Spleen (tissue), 11 donors: ENCODE results near the gene PLSCR2. TPM values are rescaled to one million over a fixed set of nuclear protein-coding genes. Genes with fewer than 3 reads are reported as not detected.
A peak's percentile ranks its signal among the peaks of the same experiment; 100 is the strongest.
"Not testable (repeated sequence)": the region's sequence is repeated elsewhere in the genome, so short reads cannot be mapped to it uniquely, and the experiment has no call there.

Source experiments
- DNase-seq: peaks from one replicate; pipeline ENCODE4 v3.0.0-alpha.2; 2020
- H3K27ac ChIP-seq, 8 donors: fragments of 200-600 bp; sonication (generic) in 7 of 8; 1 replicate in 4 of 8; 2 replicates in 4 of 8; pipeline versions ENCODE4 v1.5.0 to v1.8.0; 2016 to 2021; ENCODE audit warnings: inconsistent platforms in 4 of 8, mild to moderate bottlenecking in 4 of 8, moderate library complexity in 1 of 8
- H3K27me3 ChIP-seq, 7 donors: fragments of 200-600 bp; sonication (generic) in 6 of 7; replicated peaks in 1 of 7; 1 replicate in 4 of 7; 2 replicates in 3 of 7; pipeline versions ENCODE4 v1.5.0 to v1.8.0; 2016 to 2021; ENCODE audit warnings: inconsistent platforms in 3 of 7, mild to moderate bottlenecking in 1 of 7
- H3K36me3 ChIP-seq, 6 donors: fragments of 200-600 bp; sonication (generic) in 5 of 6; 1 replicate in 4 of 6; 2 replicates in 2 of 6; pipeline versions ENCODE4 v1.5.0 to v1.8.0; 2016 to 2021; ENCODE audit warnings: inconsistent platforms in 2 of 6
- H3K4me1 ChIP-seq, 6 donors: fragments of 200-600 bp; sonication (generic) in 5 of 6; 1 replicate in 3 of 6; 2 replicates in 3 of 6; pipeline versions ENCODE4 v1.5.0 to v1.8.0; 2016 to 2021; ENCODE audit warnings: inconsistent platforms in 3 of 6
- H3K4me3 ChIP-seq, 8 donors: fragments of 200-600 bp; sonication (generic) in 7 of 8; 1 replicate in 4 of 8; 2 replicates in 4 of 8; pipeline versions ENCODE4 v1.5.0 to v1.8.0; 2016 to 2021; ENCODE audit warnings: inconsistent platforms in 4 of 8, mild to moderate bottlenecking in 4 of 8, moderate library complexity in 2 of 8
- H3K9me3 ChIP-seq, 8 donors: fragments of 200-600 bp; sonication (generic) in 7 of 8; 1 replicate in 4 of 8; 2 replicates in 4 of 8; pipeline versions ENCODE4 v1.5.0 to v1.8.0; 2016 to 2021; ENCODE audit warnings: inconsistent platforms in 4 of 8
- POLR2A ChIP-seq, 3 donors: fragments of 450-650 bp; IDR thresholded peaks; one replicate each; pipeline ENCODE4 v1.5.1; 2017; ENCODE audit warnings: antibody characterized with exemption in 3 of 3, mild to moderate bottlenecking in 1 of 3
- POLR2AphosphoS5 ChIP-seq, 3 donors: sonication (generic); formaldehyde crosslinking; IDR thresholded peaks; one replicate each; pipeline ENCODE4 v1.5.1; 2017; ENCODE audit warnings: antibody characterized with exemption in 3 of 3
- WGBS, 5 donors: extraction: QIAGEN DNeasy Blood & Tissue Kit in 3 of 5; methylation state at CpG; one replicate each; pipeline versions ENCODE4 v1.1.5 to v1.1.7; 2013 to 2018; 5-methylcytosine and 5-hydroxymethylcytosine counted together
- intact Hi-C: fragments of 100-400 bp; cut with DNase I; formaldehyde crosslinking; loops from one replicate; pipeline ENCODE4 v1.15.0; 2023; ENCODE audit warnings: low total_unique reads
- polyA plus RNA-seq, 3 donors: library from polyadenylated mRNA; stranded (reverse); fragments of 200-250 nt; gene quantifications; one replicate each; pipeline ENCODE4 v1.2.1, GENCODE V29; 2013
- total RNA-seq, 7 donors: library from RNA; depleted of rRNA in 3 of 7; stranded (reverse); fragments of >200 nt in 3 of 7; fragmentation: NEBNext Ultra II Directional in 4 of 7; extraction: Animal tissue kit (Norgen Biotek cat#: 25700) in 4 of 7; gene quantifications; one replicate each; pipeline versions ENCODE4 v1.1.0 to v1.2.1, GENCODE V29; 2016 to 2021
- TF ChIP-seq, protein P1 (sequence below), 11 experiments: fragments of 200-600 bp in 7 of 11; fragments of 450-650 bp in 4 of 11; sonication (generic) in 4 of 11; IDR thresholded peaks in 8 of 11; conservative IDR thresholded peaks in 3 of 11; 1 replicate in 7 of 11; 2 replicates in 4 of 11; pipeline versions ENCODE4 v1.4.0 to v1.8.0; 2016 to 2021; ENCODE audit warnings: antibody characterized with exemption in 11 of 11, inconsistent platforms in 4 of 11, mild to moderate bottlenecking in 1 of 11
- donor health status: healthy with polysubstance abuse.
- donor health status: DM: no; HTN: no; CAD: no; lungs with moderate emphysema.
- donor health status: DM: no; HTN: no; CAD: no.
- donor health status: Bipolar disorder and iron deficiency.
- donor health status: healthy.
- donor health status: DM: no; HTN: no; CAD: no.
- donor health status: DM: yes; HTN: yes; CAD: no.

The PLSCR2 gene
- total and polyA plus RNA-seq, 10 donors = 0.66 TPM; not detected in 9

DNA sequence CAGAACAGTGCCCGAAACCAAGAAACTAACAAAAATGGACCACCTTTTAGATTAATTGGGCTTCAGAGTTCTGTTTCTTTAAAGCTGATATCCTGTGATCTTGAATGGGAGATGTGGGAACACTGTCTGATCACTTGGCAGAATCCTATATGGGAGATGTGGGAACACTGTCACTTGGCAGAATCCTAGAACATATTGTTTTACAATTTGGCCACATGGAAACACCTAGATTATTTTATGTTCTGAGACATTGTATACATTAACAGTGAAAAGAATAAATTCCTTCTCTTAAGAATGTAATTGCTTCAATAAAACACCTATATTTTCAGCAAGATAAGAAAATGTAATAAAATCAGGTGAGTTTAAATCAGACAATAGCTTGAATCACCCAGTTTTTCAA is 30.3 kb upstream of the PLSCR2 start:
- Histone ChIP-seq H3K27me3 (peaks cover 0 to 7% (median 0%) of the 10 kb centered on the region in 7 donors), H3K4me3 (no peak overlapping the region), H3K4me1 (no peaks in the 10 kb centered on the region), H3K36me3 (no peaks in the 10 kb centered on the region), H3K9me3 (peaks cover 0 to 9% (median 3%) of the 10 kb centered on the region in 8 donors), H3K27ac (no peak overlapping the region)
- 85 to 100% (median 93%) methylated on average over 1 of the region's 1 CpG for WGBS, 5 donors
- no peak for TF ChIP-seq POLR2AphosphoS5 (IDR thresholded peaks at IDR 0.05)
- TF ChIP-seq, protein P1, sequence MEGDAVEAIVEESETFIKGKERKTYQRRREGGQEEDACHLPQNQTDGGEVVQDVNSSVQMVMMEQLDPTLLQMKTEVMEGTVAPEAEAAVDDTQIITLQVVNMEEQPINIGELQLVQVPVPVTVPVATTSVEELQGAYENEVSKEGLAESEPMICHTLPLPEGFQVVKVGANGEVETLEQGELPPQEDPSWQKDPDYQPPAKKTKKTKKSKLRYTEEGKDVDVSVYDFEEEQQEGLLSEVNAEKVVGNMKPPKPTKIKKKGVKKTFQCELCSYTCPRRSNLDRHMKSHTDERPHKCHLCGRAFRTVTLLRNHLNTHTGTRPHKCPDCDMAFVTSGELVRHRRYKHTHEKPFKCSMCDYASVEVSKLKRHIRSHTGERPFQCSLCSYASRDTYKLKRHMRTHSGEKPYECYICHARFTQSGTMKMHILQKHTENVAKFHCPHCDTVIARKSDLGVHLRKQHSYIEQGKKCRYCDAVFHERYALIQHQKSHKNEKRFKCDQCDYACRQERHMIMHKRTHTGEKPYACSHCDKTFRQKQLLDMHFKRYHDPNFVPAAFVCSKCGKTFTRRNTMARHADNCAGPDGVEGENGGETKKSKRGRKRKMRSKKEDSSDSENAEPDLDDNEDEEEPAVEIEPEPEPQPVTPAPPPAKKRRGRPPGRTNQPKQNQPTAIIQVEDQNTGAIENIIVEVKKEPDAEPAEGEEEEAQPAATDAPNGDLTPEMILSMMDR (IDR thresholded peaks at IDR 0.05 in 8 of 11, conservative IDR thresholded peaks at IDR 0.05 in 3 of 11) = no peak
- TF ChIP-seq POLR2A (IDR thresholded peaks at IDR 0.05) = no peak
- no peak for DNase-seq
- intact Hi-C loops = no loop called here

DNA sequence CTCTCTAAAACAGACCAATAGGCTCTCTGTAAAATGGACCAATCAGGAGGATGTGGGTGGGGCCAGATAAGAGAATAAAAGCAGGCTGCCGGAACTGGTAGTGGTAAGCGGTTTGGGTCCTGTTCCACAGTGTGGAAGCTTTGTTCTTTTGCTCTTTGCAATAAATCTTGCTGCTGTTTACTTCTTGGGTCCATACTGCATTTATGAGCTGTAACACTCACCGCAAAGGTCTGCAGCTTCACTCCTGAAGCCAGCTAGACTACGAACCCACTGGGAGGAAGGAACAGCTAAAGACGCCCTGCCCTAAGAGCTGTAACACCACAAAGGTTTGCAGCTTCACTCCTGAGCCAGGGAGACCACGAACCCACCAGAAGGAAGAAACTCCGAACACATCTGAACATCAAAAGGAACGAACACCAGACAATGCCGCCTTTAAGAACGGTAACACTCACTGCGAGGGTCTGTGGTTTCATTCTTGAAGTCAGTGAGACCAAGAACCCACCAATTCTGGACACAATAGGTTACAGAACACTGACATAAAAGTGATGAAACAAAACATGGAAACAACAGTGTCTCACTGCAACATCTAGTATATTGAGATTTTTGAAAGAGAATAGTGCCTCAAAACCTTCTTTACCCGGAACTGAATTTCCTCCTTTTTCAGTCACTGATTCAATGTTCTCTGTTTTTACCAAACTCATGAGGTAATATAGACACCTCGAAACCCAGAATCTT is 28.8 kb upstream of the PLSCR2 start:
- no peak for DNase-seq
- TF ChIP-seq, protein P1 (IDR thresholded peaks at IDR 0.05 in 8 of 11, conservative IDR thresholded peaks at IDR 0.05 in 3 of 11) = no peak
- TF ChIP-seq POLR2A (IDR thresholded peaks at IDR 0.05) (no peak), POLR2AphosphoS5 (IDR thresholded peaks at IDR 0.05) (peak in 1 of 3 donors; percentile 10)
- Histone ChIP-seq H3K27ac (no peak overlapping the region), H3K27me3 (peaks cover 0 to 7% (median 0%) of the 10 kb centered on the region in 7 donors), H3K4me3 (no peak overlapping the region), H3K36me3 (no peaks in the 10 kb centered on the region), H3K4me1 (no peaks in the 10 kb centered on the region), H3K9me3 (peaks cover 0 to 9% (median 3%) of the 10 kb centered on the region in 8 donors)
- 49 to 67% (median 59%) methylated on average over 13 of the region's 13 CpGs for WGBS, 5 donors
- intact Hi-C loops = no loop called here

DNA sequence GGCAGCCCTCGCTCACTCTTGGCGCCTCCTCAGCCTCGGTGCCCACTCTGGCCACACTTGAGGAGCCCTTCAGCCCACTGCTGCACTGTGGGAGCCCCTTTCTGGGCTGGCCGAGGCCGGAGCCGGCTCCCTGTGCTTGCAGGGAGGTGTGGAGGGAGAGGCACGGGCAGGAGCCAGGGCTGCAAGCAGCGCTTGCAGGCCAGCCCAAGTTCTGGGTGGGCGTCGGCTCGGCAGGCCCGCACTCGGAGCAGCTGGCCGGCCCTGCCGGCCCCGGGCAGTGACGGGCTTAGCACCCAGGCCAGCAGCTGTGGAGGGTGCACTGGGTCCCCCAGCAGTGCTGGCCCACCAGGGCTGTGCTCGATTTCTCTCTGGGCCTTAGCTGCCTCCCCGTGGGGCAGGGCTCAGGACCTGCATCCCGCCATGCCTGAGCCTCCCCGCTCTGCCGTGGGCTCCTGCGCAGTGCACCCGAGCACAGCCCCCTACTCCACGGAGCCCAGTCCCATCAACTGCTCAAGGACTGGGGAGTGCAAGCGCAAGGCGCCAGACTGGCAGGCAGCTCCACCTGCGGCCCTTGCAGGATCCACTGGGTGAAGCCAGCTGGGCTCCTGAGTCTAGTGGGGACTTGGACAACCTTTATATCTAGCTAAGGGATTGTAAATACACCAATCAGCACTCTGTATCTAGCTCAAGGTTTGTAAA is 27.9 kb upstream of the PLSCR2 start:
- H3K36me3 ChIP-seq, H3K9me3 ChIP-seq, H3K4me1 ChIP-seq, H3K27me3 ChIP-seq, intact Hi-C loops, H3K27ac ChIP-seq, H3K4me3 ChIP-seq: not testable (repeated sequence)
- peak in 1 of 3 donors; percentile 61 for TF ChIP-seq POLR2AphosphoS5 (IDR thresholded peaks at IDR 0.05)
- WGBS, 5 donors = 91 to 96% (median 95%) methylated on average over 18 to 28 of the region's 28 CpGs
- DNase-seq = peak; percentile 67

DNA sequence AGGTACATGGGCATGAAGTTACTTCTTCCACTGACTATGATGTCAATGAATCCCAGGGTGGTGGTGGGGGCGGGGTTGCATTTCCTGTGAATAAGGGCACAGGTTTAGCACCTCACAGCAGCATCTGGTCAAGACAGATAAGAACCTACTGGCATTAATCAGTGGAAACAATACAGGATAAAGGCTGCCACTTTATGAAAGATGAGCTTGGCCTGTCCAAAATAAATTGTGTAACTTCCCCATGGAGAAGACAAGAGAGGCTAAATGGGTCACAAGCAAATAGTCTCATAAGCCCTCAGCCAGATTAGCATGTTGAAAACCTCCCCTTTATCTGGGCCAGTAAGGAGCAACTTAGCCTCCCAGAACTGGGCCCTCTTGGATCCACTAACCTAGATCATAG is 27.4 kb upstream of the PLSCR2 start:
- Histone ChIP-seq H3K4me1 (no peaks in the 10 kb centered on the region), H3K9me3 (peaks cover 0 to 12% (median 3%) of the 10 kb centered on the region in 8 donors), H3K27me3 (peaks cover 0 to 7% (median 0%) of the 10 kb centered on the region in 7 donors), H3K36me3 (no peaks in the 10 kb centered on the region), H3K4me3 (no peak overlapping the region), H3K27ac (no peak overlapping the region)
- intact Hi-C loops = no loop called here
- WGBS, 5 donors = 0 to 66% (median 33%) methylated on average over 1 of the region's 1 CpG
- no peak for DNase-seq
- TF ChIP-seq POLR2A (IDR thresholded peaks at IDR 0.05) (no peak), POLR2AphosphoS5 (IDR thresholded peaks at IDR 0.05) (no peak)
- TF ChIP-seq, protein P1 (IDR thresholded peaks at IDR 0.05 in 8 of 11, conservative IDR thresholded peaks at IDR 0.05 in 3 of 11) = no peak
